Muscle of back (tissue), 11 donors: ENCODE measurements around the gene DERA. TPM values are rescaled to one million over a fixed set of nuclear protein-coding genes. Genes with fewer than 3 reads are reported as not detected.
"Not testable (repeated sequence)": the region's sequence is repeated elsewhere in the genome, so short reads cannot be mapped to it uniquely, and the experiment has no call there.

Experiments
- DNase-seq, 3 donors: peaks; one replicate each; pipeline versions ENCODE4 v3.0.0 to v3.0.0-alpha.2; 2013
- polyA plus RNA-seq, 10 donors: library from polyadenylated mRNA; unstranded; fragments of 120-200 nt; gene quantifications; one replicate each; pipeline ENCODE4 v1.2.1, GENCODE V29; 2013; ENCODE audit not compliant: insufficient read length in 10 of 10

The DERA gene
- polyA plus RNA-seq, 10 donors: 28.7 to 39.1 (median 32.5) TPM

DNA sequence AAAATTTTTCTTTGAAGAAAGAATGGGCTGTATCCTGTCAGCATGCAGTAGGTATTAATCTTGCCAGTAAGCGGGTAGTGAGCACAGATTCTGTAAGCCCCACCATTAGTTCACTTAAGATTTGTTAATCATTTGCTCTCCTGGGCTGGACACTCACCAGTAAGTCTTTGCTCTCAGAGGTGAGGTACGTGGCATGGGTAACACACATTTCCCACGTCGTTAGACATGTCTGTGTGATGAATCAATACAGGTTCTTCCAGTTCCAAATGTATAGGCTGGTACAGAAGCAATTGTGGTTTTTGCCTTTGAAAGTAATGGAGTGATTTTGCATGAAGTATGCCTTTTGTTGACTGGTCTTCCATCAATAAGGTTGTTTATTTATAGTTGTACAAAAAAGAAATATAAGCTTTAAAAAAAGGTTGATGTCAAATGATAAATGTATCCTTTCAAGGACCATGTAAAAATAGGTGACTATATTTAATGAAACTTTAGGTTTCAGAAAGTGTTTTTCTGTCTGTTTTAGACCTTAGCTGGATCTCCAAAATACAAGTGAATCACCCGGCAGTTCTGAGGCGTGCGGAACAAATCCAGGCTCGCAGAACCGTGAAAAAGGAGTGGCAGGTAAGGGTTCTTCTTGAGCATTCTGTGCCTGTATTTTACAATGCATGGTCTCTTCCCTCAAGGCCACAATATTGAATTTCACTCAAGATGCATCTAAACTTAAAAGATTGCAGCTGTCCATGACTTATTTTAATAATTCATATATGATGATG is 45.5 kb downstream of the DERA start:
- DNase-seq: no peak

DNA sequence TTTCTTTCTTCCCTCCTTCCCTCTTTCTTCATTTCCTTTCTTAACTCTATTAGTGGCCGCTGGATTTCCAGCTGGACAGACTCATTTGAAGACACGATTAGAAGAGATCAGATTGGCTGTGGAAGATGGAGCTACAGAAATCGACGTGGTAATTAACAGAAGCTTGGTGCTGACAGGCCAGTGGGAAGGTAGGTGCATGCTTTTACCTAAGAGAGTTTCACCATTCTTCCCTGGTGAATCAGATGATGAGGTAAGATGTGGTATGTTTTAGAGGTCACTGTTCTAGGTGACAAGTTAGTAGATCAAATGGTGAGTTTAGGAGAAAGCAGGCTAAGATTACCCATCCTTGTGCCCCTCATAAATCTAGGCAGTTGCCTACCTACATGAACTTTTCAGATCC is 51.6 kb downstream of the DERA start:
- DNase-seq: no peak

DNA sequence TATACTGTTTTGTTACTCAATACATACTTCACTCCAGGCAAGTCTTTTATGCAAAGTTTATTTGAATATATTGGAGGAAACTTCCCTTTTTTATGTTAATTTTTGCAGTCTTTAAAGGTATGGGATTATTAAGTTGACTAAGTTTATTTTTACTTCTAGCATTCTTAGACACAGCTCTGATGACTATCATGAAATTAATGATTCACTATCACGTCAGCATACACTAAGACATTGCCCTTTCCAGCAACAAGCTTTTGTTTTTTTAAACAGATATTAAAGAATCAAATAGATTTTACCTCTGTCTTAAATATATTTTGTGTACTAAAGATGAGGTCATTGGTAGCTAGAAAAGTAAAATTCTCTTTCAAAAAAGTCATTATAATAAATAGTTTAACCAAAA is 52.1 kb downstream of the DERA start:
- DNase-seq: no peak

DNA sequence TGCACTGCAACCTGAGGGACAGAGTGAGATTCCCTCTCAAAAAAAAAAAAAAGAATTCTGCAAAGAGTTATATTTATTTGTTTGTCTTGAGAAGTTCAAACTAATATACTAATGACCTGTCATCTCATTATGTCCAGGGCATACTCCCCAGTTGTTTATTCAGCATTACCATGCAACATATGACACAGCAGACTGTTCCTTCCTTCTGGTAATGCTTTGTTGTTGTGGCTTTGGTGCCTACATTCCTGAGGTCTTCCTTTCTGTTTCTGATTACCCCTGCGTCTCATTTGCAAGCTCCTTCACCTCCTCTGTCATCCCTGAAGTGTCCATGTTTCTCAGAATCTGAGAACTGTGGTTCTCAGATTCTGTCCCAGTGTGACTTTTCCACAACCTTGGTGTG is 55.3 kb downstream of the DERA start:
- DNase-seq: peak in 1 of 3 donors; percentile 33

DNA sequence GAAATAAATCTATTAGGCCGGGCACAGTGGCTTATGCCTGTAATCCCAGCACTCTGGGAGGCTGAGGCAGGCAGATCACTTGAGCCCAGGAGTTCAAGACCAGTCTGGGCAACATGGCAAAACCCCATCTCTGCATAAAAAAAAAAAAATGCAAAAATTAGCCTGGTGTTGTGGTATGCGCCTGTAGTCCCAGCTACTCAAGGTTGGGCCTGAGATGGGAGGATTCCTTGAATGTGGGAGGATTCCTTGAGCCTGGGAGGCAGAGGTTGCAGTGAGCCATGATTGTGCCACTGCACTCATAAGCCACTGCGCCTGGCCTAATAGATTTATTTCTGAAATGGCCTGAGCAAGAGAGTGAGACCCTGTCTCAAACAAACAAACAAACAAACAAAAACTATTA is 55.9 kb downstream of the DERA start:
- not testable (repeated sequence) for DNase-seq

DNA sequence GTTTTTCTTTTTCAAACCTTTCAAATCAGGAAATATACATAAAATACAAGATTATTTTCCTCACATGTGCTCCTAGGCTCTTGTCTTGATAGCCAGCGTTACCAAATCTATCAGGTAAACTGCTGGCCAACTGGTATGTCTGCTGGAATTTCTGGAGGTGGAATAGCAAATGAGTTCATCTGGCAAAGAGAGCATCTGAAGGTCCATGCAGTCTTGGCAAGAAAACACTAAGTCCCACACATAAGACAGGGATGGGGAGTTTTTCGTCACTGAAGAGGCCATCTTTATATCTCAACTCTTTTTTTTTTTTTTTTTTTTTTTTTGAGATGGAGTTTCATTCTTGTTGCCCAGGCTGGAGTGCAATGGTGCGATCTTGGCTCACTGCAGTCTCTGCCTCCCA is 60.1 kb downstream of the DERA start:
- DNase-seq: no peak

DNA sequence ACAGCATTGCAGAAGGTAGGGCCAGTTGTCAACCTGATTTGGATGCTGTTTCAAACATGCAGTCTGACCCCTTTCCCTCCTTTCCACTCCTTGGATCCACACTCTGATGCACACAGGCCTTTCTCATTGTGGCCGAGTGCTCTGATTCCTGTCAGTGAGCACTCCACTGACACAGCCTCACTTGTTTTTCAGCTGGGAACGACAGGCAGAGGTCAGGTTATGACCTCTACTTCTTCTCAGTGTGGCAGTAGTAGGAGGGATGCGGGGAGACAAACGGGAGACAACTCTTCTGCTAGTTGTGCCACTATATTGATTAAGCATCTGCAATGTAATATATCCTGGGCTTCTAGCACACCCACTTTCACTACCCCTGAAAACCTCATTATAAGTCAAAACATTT is 61.8 kb downstream of the DERA start:
- DNase-seq: no peak

DNA sequence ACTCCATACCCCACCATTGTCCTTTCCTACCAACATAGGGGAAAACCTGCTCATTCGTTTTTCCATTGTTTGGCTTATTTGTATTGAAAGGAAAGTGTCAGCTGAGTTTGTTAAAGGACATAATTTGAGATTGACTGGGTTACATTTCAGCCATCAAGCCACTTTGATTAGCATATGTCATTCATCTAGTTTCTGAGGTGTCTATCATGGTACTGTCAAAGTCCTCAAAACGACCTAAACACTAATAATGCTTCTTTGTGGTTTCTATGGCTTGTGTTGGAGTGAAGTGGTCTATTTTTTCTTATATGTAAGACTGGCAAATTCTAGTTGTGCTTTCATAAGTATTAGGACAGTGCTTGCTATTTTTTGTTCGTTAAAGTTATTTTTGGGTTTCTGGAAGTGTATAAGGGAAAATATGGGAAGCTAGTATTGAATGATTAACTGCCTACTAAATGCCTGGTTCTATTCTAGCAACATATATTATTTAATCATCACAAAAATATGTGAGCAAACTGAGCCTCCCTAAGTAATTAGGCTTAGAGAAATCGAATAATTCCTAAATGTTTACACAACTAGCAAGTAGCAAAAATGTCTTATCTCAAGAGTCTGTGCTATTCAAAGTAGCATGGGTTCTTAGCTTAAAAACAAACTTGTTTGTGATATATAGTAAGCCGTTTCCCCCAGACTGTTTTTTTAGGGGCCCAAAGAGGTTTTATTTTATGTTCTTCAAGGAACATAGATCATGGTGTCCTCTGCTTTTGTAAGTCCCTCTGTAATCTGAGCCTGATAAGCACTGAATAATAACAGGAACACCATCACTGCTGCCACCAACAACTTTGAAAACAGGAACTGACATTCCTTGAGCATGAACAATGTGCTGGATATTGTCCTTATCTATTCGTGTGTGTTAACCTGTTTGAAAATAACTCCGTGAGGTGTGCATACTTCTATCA is 67.1 kb downstream of the DERA start:
- no peak for DNase-seq

DNA sequence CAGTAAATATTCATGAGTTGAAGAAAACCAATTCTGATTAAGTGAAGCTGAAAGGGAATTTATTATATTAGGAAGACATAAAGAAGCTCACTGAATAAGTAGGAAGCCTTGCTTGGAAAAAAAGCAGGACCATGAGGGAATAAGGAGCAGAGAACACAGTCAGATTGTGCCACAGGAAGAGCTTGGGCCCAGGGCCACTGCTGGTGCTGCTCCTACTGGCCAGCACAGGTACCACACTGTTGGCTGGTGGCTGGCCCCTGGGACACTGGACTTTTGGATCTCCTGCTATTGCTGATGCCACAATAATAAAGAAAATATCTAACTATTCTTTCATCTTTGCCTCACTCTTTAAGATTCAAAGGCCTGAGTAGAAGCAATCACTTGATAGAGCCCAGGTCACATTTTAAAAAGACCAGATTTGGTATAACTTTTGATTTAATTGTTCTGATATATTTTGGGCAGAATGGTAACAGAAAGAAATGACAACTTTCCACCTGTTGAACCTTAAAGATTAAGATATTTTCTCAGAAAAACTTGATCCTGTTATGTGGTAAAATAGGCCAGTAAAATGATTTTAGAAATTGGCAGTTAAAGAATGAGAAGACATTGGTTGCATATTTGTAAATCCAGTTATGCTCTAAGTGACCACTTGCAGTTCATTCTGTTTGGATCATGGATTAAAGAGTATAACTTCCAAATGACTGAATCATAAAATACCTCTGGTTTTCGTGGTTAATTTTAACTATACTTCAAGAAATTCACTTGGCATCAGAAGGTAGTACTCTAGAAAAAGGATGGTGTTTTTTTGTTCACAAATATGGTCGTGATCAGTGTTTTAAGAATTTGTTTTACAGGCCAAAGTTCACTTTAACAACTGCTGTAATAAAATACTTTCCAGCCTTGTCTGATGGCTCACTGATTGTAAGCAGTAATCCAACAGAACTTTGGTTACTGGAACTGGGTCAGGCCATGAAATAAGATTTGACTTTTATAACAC is 68.3 kb downstream of the DERA start:
- peak in 1 of 3 donors; percentile 82 for DNase-seq

DNA sequence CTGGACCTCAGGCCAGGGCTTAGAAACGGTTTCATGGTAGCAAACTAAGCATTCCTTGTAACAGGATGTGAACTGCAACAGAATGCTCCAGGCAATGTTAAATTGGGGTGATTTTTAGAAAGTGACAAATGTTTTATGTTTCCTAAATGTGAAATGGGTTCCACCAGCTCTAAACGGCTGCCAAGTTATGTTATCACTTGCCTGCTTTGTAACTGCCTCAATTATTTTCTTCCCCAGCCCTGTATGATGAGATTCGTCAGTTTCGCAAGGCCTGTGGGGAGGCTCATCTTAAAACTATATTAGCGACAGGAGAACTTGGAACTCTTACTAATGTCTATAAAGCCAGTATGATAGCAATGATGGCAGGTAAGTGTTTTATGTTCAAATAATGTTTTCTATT is 70.9 kb downstream of the DERA start:
- no peak for DNase-seq

DNA sequence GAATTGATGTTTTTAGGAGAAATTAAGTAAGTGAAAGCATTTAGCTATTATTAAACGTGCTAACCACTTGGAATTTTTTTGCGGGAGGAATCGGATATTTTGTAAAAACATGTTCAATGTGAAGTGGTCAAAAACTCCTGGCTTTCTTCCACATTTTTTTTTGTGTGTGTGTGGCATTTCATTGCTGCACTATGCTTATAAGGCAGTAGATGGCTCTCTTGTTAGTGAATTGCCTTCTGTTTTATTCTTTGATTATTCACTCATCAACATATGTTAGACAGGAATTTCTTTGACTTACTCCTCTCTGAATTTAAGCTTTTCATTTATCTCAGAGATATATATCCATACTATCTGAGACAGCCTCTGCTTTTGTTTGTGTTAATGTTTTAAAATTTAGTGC is 71.3 kb downstream of the DERA start:
- DNase-seq: peak in 1 of 3 donors; percentile 45

DNA sequence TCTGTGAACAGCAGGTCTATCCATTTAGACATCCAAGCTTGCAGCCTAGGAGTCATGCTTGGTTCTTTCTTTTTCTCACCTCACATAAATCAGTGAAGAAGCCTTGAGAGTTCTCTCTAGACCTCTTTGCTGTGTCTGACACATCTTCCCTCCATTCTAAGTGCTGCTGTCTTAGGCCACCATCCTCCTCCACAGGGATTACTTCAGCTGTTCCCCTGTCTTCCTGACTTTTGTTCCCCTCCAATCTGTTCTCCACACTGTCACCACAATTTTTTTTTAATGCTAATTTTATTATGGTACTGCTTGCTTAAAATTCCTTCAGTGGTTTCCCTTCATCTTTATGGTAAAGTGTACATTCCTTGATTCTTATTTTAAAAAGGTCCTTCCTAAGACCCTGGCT is 71.8 kb downstream of the DERA start:
- DNase-seq: no peak

DNA sequence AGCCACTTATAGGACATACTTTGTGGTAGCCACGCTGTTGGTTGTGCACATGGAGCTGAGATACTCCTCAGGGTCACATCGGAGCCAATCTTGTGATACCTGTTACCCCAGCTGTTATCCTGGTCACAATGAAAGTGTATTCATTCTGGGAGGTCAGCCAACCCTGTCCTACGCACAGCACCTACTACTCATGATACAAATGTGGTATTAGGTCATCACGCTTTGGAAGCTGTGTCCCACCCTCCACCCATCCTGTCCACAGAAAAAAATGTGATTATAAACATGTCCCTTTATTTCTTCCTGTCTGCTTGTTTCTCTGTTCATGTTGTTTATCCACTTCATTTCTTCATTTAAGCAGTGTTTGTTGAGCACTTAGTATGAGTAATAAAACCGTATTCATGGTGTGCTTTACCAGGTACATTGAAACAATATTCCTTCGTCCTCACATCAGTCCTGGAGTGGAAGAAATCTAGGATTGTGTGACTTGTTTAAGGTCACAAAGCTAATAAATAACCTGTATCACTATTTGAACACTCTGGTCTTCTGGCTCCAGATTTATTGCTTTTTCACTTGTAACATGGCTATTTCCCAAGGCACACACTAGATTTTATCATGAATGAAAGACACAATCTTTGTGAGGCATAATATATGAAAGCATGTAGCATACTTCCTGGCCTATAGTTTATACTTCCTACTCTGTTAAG is 73.1 kb downstream of the DERA start:
- DNase-seq: no peak

DNA sequence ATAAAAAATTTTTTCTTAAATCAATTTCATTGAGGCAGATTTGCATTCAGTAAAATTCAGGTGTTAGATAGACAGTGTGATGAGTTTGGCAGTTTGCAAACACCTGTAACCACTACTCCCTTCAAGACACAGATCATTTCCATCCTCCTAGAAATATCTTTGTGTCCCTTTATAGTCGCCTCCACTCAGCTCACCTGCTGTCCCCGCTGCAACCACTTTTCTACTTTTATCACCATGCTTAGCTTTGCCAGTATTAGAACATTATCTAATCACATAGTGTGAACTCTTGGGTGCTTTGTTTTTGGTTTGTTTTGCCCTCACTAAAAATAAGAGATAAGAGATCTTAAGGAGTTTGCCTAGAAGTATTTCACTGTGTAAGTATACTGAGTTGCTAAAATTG is 73.8 kb downstream of the DERA start:
- DNase-seq: no peak

DNA sequence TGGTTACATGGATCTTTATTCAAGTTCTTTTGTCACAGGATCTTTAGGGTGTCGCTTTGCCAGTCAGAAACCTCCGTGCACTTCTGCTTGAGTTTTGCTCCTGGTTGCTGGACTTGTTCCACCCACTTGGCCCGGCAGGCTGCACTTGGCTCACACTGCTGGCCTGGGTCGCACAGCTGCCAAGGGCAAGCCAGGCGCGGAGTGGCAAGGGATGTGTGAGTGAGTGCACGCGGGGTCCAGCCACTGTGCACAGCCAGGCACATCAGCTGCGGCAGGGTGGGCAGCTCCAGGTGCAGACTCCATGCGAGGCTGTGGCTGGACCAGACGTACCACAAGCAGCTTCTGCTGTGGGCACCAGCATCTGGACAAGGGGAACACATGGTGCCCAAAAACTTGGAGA is 76.6 kb downstream of the DERA start:
- DNase-seq: no peak

DNA sequence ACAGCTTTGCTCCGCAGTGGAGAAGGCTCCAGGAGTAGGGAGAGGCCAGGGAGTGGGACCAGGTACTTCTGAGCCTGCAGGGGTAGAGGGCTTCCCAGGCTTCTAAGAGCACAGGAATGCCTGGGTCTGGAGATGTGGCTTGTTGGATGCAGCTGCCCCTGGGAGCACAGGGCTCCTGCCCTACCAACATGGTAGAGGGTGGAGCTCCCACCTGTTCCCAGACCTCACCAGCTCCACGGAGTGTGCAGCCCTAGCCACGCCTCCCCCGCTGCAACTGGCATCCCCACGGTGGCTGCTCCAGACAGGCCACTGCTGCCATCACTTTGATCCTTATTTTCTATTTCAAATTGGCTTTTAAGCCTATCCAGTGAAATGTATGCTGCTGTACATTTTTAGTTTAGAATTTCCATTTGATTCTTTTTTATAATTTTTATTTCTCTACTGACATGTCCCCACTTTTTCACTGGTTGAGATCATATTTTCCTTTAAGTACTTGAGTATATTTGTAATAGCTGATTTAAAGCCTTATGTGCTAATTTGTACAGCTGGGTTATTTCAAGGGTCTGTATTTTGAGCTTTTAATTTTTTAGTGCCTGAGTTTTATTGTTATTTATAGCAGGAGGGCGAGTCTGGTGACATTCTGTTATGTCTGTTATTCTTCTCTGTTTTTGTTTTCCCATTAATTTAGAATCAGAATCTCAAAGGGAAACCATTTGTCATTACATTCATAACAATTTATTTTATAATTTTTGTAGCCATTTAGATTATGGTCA is 78.0 kb downstream of the DERA start:
- no peak for DNase-seq

DNA sequence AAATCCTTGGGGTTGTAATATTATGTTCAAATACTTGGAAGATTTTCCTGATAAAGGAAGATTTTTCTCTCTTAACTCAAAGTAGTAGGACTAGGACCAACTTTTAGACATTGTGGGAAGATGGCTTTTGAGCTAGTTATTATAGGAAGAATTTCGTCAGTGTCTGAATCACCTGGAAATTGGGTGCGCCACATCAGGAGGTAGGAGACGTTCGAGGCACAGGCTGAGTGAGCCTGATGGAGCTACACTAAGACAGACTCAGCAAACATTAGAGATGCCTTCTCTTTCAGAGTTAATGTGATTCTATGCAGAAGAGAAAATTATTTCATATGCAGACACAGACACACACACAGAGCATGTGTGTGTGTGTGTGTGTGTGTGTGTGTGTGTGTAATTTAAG is 84.7 kb downstream of the DERA start:
- no peak for DNase-seq

DNA sequence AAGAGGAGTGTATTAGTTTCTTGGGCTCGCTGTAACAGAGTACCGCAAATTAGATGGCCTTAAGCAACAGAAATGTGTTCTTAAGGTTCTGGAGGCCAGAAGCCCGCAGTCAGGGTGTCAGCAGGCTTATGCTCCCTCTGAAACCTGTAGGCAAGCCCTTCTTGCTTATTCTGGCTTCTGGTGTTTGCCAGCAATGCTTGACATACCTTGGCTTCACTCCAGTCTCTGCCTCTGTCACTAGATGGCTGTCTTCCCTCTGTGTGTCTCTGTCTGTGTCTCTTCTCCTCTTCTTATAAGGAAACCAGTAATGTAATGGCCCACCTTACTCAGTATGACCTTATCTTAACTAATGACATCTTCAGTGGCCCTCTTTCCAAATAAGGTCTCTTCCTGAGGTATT is 85.1 kb downstream of the DERA start:
- DNase-seq: peak; percentile 39 to 66 (median 61)

DNA sequence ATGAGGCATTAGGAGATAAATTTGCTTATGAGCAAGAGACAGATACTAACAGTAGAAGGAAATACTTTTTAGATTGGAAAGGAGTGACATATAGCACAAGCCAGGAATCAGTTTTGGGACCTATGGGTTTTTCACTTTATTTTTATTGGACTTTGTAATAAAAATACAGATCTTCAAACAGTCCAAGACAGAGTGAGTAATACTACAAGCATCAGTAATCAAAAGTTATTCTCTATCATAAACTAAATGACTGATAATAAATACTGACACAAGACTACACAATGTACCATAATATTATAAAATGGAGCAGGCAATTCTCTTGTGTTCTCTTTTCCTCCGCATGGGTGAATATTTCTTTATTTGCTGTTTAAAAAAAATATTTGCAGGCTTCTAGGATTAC is 85.8 kb downstream of the DERA start:
- no peak for DNase-seq

DNA sequence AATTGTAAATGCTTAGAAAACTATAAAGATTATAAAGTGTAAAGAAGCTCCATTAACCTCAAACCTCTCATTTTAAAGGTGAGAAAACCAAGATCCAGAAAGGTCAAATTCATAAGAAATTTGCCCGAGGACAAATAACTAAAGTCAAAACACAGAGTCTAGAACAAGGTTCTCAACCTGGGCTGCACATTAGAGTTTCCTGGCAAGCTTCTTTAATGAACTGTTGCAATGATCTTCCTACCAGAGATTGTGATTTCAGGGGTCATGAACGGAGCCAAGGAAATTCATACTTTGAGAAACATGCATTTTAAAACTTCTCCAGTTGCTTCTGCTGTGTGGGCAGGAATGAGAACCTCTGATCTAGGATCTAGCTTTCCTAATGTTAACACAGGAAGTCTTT is 86.8 kb downstream of the DERA start:
- DNase-seq: no peak
